ENCODE data around the gene PRG3.
"Not testable (repeated sequence)": the region's sequence is repeated elsewhere in the genome, so short reads cannot be mapped to it uniquely, and the experiment has no call there.

PRG3 gene

DNA sequence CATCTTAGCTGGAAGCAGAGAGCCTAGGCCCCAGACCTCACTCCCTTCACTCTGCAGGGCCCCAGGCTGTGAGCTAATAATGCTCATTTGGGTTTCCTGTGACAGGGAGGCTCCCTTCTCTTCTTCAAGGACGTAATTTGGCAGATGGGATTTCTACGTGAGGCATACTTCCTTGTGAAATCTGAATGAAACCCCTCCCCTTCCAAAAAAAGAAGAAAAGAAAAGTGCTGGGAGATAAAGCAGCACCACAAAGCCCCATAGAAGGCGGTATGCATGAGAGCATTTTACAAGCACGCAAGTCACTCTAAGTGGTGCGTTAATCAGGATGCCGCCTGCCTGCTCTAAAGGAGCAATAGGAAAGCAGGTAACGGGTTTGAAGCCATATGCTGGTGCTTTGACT is 37.1 kb downstream of the PRG3 start:
- TF ChIP-seq, protein P1, sequence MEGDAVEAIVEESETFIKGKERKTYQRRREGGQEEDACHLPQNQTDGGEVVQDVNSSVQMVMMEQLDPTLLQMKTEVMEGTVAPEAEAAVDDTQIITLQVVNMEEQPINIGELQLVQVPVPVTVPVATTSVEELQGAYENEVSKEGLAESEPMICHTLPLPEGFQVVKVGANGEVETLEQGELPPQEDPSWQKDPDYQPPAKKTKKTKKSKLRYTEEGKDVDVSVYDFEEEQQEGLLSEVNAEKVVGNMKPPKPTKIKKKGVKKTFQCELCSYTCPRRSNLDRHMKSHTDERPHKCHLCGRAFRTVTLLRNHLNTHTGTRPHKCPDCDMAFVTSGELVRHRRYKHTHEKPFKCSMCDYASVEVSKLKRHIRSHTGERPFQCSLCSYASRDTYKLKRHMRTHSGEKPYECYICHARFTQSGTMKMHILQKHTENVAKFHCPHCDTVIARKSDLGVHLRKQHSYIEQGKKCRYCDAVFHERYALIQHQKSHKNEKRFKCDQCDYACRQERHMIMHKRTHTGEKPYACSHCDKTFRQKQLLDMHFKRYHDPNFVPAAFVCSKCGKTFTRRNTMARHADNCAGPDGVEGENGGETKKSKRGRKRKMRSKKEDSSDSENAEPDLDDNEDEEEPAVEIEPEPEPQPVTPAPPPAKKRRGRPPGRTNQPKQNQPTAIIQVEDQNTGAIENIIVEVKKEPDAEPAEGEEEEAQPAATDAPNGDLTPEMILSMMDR (IDR thresholded peaks at IDR 0.05; ENCODE audit: control extremely low read depth, extremely low read depth, low read depth, missing control alignments), result no peak
- CTCF ChIA-PET, result interaction anchor here (0.6 to 7.2 kb wide), 9 partner anchors 9 to 298 kb away, joined by 3 to 60 read pairs (median 3); partner anchors contain the start of gene PRG3
- no peak for DNase-seq (ENCODE audit: extremely low spot score)
- POLR2A ChIA-PET, result no interaction called here

DNA sequence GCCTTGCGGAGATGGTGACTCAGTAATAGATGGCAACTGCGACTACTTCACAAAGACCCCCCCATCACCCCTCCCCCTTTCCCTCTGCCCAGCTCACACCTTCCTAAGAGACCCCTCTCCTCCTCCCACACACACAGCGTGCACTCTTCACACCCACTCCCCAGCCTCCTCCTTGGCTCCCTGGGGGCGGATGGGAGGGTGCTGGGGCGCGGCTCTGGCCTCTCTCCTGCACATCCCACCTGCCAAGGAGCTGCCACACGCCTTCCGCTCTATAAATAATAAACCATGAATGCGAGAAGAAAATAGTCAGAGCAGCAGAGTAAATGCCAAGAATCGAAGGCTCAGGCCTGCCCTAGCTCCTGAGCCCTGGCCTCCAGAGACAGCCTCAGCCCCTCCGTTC is 38.2 kb downstream of the PRG3 start:
- CTCF ChIA-PET, result interaction anchor here (1.0 to 7.2 kb wide), 9 partner anchors 10 to 300 kb away, joined by 3 to 60 read pairs (median 3); partner anchors contain the start of gene PRG3
- POLR2A ChIA-PET, result no interaction called here

DNA sequence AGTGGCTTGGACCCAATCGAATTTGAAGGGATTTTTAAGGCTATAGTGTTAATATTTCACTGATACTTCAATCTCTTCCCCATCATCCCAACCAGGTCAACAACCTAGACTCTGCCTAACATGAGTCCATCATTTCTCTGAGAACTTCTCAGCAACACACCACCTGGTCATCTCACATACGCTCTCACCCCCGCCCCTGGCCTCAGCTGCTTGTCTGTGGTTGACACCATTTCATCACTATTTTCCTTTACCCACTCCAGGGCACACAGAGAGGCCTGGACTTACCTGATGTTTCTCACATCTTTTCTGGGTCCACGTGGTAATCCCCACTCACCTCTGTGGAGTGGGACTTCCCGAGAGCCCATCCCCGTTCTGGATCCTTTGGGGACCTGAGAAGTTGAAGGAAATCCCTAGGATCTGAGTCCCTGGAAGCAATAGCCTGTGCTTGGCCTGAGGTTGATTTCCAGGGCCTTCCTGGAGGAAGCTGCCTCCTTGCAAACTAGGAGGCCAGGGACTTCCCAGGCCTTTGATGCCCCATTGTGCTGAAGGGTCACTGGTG is 39.6 kb downstream of the PRG3 start:
- ChIA-PET CTCF (interaction anchor here (0.7 to 1.6 kb wide), 2 partner anchors 9 to 21 kb away, joined by 3 to 5 read pairs; no protein-coding TSS in a partner anchor), POLR2A (no interaction called here)
- DNase-seq (ENCODE audit: extremely low spot score), result no peak
- TF ChIP-seq, protein P1 (IDR thresholded peaks at IDR 0.05; ENCODE audit: control extremely low read depth, extremely low read depth, low read depth, missing control alignments), result no peak

More for the DNA sequence above, 38.2 kb downstream of the PRG3 start:
- TF ChIP-seq, protein P1 (IDR thresholded peaks at IDR 0.05; ENCODE audit: control extremely low read depth, extremely low read depth, low read depth, missing control alignments), result no peak
- DNase-seq (ENCODE audit: extremely low spot score), result no peak

DNA sequence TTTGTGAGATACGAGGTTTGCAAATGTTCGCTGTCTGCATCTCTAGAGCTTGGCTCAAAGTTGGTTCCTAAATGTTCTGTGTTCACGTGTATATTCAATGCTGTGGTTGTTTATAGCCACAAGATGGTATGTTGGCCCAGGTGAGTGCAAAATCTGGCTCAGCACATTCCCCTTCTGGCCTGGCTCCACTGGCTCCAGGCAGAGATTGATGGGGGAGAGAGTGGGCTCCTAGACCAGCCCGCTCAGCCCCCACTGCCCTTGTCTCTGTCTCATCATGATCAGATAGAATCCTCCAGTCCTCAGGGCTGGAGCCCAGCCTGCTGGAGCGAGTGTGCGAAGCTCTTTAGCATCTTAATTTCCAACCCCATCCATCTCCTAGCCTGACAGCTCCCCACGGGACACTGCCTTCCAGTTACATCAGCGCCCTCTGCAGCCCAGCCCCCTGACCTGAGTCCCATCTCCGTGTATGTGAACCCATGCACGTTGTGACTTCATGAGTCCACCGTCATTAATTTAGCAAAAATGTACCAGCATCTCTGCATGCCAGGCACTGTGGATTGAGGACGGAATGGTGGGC is 40.8 kb downstream of the PRG3 start:
- ChIA-PET CTCF (interaction anchor here (1.0 to 2.4 kb wide), 6 partner anchors 9 to 153 kb away, joined by 3 to 8 read pairs (median 4); no protein-coding TSS in a partner anchor), POLR2A (no interaction called here)
- DNase-seq (ENCODE audit: extremely low spot score), result no peak
- TF ChIP-seq, protein P1 (IDR thresholded peaks at IDR 0.05; ENCODE audit: control extremely low read depth, extremely low read depth, low read depth, missing control alignments), result no peak

DNA sequence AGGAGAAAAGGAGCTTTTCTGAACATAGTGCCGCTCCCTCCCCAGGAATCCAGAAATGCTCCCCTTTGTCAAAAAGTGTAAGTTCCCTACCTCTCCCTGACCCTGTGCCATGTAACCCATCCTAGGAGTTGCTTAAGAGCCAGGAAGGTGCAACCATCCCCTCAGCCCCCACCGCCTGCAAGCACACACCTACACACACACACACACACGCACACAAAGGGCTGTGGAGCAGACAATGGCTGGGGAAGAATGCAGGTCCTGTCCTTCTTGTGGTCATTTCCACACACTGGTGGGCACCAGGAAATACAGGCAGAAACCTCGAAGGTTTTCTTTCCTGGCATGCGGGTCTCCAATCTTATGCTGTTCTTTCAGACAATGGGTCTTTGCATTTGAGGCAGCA is 41.6 kb downstream of the PRG3 start:
- TF ChIP-seq, protein P1 (IDR thresholded peaks at IDR 0.05; ENCODE audit: control extremely low read depth, extremely low read depth, low read depth, missing control alignments), result no peak
- ChIA-PET POLR2A (no interaction called here), CTCF (interaction anchor here (1.0 to 2.4 kb wide), 7 partner anchors 14 to 154 kb away, joined by 3 to 8 read pairs (median 4); no protein-coding TSS in a partner anchor)
- no peak for DNase-seq (ENCODE audit: extremely low spot score)

DNA sequence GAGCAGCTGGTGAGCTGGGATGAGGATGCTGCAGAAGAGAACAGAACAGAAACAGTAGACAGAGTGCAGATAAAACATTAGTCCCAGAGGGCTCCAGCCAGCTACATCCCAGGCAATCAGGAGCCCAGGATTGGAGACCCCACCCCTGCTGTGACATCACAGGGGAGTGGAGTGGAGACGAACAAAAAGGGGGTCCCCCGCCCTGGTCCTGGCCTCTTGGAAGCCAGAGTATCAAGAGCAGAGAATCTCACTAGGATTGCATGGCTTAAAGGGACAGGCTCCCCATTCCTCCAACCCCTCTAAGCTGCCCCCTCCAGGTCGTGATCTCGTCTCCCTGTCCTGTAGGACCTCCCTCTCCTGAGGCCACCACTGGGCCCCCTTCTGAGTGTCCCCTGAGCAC is 42.8 kb downstream of the PRG3 start, which contains the start of gene P2RX3:
Gene P2RX3, plus strand, starts transcription at position 211 of the 400 bp plus-strand sequence. CDS start 199 bp downstream, outside the sequence.
- TF ChIP-seq, protein P1 (IDR thresholded peaks at IDR 0.05; ENCODE audit: control extremely low read depth, extremely low read depth, low read depth, missing control alignments), result no peak
- ChIA-PET CTCF (interaction anchor here (1.0 to 3.7 kb wide), 10 partner anchors 8 to 306 kb away, joined by 3 to 28 read pairs (median 5); no protein-coding TSS in a partner anchor), POLR2A (no interaction called here)
- DNase-seq (ENCODE audit: extremely low spot score), result no peak

DNA sequence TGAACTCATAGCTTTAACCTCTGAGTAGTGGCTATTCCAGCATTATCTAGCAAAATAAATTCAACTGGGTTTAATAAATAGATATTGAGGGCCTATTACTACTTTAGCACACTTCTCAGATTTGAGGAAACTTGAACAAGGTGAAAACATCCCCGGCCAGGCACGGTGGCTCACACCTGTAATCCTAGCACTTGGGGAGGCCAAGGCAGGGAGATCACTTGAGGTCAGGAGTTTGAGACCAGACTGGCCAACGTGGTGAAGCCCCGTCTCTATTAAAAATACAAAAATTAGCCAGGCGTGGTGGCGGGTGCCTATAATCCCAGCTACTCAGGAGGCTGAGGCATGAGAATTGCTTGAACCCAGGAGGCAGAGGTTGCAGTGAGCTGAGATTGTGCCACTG is 44.1 kb downstream of the PRG3 start:
- POLR2A ChIA-PET; DNase-seq (ENCODE audit: extremely low spot score): not testable (repeated sequence)
- CTCF ChIA-PET, result interaction anchor here (1.0 to 3.7 kb wide), 8 partner anchors 9 to 191 kb away, joined by 3 to 28 read pairs (median 4); no protein-coding TSS in a partner anchor

Data from GM10248 (cell line).